ENCODE results near the gene MAPKAP1. TPM values are rescaled to one million over a fixed set of nuclear protein-coding genes. Genes with fewer than 3 reads are reported as not detected.

Gene MAPKAP1
- total and polyA plus RNA-seq, 2 of the 13 experiments (the other 11 are each of a cell fraction or from before 2014, with no cell fraction given) = 45.0 to 64.3 TPM

DNA sequence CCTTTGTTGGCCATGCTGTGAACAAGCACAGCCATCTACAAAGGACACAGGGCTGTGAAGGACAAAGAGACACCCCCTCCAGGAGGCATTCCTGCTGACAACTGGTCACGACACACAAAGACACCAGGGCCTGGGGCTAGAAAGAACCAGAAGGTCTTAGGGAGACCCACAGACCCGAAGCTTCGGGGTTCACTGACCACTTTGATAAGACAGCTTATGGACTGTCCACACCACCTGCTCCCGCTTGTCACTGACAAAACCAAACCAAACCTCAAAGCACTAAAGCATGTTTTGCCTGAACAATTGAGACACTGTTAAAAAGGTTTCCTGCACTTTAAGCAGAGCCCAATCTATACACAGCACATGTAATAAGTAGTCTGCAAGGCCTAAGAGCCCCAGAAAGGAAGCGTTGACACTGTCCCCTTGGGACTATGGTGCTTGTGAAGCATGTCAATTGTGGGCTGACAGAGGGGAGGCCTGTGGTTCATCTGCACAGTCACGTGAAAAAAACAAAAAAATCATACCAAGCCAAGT, 260.4 kb downstream of the MAPKAP1 start (continued):
- no peak for TF ChIP-seq RAD21 (CRISPR knock-in tag; IDR thresholded peaks at IDR 0.05)

DNA sequence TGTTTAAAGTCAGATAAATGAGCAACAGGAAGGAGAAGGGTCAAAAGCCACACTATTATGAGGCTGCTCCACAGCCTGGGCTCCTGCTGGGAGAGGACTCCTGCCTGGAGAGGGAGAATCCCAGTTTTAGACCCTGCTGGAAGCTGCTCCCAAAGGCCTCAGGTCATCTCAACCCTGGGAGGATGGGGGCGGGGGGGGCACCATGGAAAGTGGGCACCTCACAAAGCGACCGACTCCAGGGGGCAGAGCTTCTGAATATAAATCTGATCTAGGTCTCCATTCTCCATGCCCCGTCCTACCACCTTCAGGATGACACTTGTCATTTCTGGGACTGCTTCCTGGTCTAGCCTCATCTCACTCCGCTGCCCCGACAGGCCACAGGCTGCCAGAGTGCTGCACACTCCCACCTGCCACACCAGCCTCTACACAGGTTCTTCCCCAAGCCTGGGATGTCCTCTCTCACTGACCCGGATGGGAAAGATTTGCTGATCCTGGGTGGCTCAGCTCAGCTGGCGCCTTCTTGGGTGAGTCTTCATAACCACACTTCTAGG, 262.0 kb downstream of the MAPKAP1 start:
- Histone ChIP-seq H3K36me3 (replicated peaks in 1 of 2; ENCODE audit: control insufficient read depth in 1 of 2, insufficient read depth in 2 of 2, low read length in 2 of 2) (peaks cover 1 to 10% of the 10 kb centered on the region in 2 experiments; a peak in 2 of 5 replicates), H3K27ac (ENCODE audit: extremely low read length, insufficient read depth, low read length) (no peak overlapping the region), H3K9ac (ENCODE audit: insufficient read depth, low read depth, low read length) (no peak overlapping the region), H3K79me2 (ENCODE audit: insufficient read depth, low read length) (no peaks in the 10 kb centered on the region), H3K4me3 (replicated peaks in 1 of 3; ENCODE audit: insufficient read depth in 1 of 3, low read depth in 2 of 3, low read length in 3 of 3) (no peak overlapping the region), H3K27me3 (ENCODE audit: control insufficient read depth in 1 of 2, insufficient read depth in 2 of 2, low read length in 2 of 2) (no peaks in the 10 kb centered on the region), H3K4me2 (ENCODE audit: low read depth, low read length) (no peak overlapping the region), H3K9me3 (ENCODE audit: low read length) (no peaks in the 10 kb centered on the region), H3K4me1 (ENCODE audit: insufficient read depth, low read length) (no peaks in the 10 kb centered on the region), H4K20me1 (ENCODE audit: insufficient read depth, low read length) (no peaks in the 10 kb centered on the region), H2AFZ (ENCODE audit: low read length) (no peak overlapping the region)
- TF ChIP-seq NKX3-1 (CRISPR knock-in tag; IDR thresholded peaks at IDR 0.05) (no peak), ZNF44 (CRISPR knock-in tag; IDR thresholded peaks at IDR 0.05) (no peak), SMYD3 (CRISPR knock-in tag; IDR thresholded peaks at IDR 0.05) (no peak), YY1 (IDR thresholded peaks at IDR 0.05; ENCODE audit: insufficient read depth, insufficient replicate concordance, low read depth, low read length) (no peak), KLF16 (CRISPR knock-in tag; IDR thresholded peaks at IDR 0.05) (no peak), MZF1 (CRISPR knock-in tag; IDR thresholded peaks at IDR 0.05; ENCODE audit: borderline replicate concordance) (no peak), RFX5 (IDR thresholded peaks at IDR 0.05; ENCODE audit: low read depth, low read length) (no peak), ZNF343 (CRISPR knock-in tag; IDR thresholded peaks at IDR 0.05) (no peak), GLI4 (CRISPR knock-in tag; IDR thresholded peaks at IDR 0.05; ENCODE audit: borderline replicate concordance) (no peak), ZNF263 (CRISPR knock-in tag; IDR thresholded peaks at IDR 0.05) (no peak), ZNF792 (CRISPR knock-in tag; IDR thresholded peaks at IDR 0.05) (no peak)
- TF ChIP-seq, protein P1, sequence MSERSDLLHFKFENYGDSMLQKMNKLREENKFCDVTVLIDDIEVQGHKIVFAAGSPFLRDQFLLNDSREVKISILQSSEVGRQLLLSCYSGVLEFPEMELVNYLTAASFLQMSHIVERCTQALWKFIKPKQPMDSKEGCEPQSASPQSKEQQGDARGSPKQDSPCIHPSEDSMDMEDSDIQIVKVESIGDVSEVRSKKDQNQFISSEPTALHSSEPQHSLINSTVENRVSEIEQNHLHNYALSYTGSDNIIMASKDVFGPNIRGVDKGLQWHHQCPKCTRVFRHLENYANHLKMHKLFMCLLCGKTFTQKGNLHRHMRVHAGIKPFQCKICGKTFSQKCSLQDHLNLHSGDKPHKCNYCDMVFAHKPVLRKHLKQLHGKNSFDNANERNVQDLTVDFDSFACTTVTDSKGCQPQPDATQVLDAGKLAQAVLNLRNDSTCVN (CRISPR knock-in tag; IDR thresholded peaks at IDR 0.05; ENCODE audit: borderline replicate concordance) = no peak
- TF ChIP-seq, protein P2, sequence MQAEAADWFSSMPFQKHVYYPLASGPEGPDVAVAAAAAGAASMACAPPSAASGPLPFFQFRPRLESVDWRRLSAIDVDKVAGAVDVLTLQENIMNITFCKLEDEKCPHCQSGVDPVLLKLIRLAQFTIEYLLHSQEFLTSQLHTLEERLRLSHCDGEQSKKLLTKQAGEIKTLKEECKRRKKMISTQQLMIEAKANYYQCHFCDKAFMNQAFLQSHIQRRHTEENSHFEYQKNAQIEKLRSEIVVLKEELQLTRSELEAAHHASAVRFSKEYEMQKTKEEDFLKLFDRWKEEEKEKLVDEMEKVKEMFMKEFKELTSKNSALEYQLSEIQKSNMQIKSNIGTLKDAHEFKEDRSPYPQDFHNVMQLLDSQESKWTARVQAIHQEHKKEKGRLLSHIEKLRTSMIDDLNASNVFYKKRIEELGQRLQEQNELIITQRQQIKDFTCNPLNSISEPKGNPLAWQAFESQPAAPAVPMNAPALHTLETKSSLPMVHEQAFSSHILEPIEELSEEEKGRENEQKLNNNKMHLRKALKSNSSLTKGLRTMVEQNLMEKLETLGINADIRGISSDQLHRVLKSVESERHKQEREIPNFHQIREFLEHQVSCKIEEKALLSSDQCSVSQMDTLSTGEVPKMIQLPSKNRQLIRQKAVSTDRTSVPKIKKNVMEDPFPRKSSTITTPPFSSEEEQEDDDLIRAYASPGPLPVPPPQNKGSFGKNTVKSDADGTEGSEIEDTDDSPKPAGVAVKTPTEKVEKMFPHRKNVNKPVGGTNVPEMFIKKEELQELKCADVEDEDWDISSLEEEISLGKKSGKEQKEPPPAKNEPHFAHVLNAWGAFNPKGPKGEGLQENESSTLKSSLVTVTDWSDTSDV (CRISPR knock-in tag; IDR thresholded peaks at IDR 0.05) = no peak
- TF ChIP-seq, protein P3, sequence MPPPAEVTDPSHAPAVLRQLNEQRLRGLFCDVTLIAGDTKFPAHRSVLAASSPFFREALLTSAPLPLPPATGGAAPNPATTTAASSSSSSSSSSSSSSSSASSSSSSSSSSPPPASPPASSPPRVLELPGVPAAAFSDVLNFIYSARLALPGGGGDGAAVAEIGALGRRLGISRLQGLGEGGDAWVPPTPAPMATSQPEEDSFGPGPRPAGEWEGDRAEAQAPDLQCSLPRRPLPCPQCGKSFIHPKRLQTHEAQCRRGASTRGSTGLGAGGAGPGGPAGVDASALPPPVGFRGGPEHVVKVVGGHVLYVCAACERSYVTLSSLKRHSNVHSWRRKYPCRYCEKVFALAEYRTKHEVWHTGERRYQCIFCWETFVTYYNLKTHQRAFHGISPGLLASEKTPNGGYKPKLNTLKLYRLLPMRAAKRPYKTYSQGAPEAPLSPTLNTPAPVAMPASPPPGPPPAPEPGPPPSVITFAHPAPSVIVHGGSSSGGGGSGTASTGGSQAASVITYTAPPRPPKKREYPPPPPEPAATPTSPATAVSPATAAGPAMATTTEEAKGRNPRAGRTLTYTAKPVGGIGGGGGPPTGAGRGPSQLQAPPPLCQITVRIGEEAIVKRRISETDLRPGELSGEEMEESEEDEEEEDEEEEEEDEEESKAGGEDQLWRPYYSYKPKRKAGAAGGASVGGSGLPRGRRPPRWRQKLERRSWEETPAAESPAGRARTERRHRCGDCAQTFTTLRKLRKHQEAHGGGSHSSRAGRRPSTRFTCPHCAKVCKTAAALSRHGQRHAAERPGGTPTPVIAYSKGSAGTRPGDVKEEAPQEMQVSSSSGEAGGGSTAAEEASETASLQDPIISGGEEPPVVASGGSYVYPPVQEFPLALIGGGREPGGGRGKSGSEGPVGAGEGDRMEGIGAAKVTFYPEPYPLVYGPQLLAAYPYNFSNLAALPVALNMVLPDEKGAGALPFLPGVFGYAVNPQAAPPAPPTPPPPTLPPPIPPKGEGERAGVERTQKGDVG (CRISPR knock-in tag; IDR thresholded peaks at IDR 0.05; ENCODE audit: borderline replicate concordance) = no peak
- ATAC-seq (no peak), FAIRE-seq (no peak), DNase-seq (ENCODE audit: low spot score) (no peak)
- POLR2A ChIA-PET = no interaction called here
- intact Hi-C loops (cut with micrococcal nuclease; ENCODE audit: unreplicated experiment) = no loop called here
- in situ Hi-C loops (cut with HindIII; ENCODE audit: extremely low pct_ligation_motif_present, low pct_unique_long_range_greater_than_20kb) = no loop called here
- CTCF ChIA-PET (ENCODE audit: low intra/inter-chr PET ratio, low total read pairs) = no interaction called here
- WGBS (ENCODE audit: low lambda C conversion rate) = 95% methylated on average over 8 of the region's 8 CpGs
- no TSS peak for BruUV-seq (replicated peaks)

Data from HepG2 (cell line).